DOHH2 (cell line): ENCODE measurements around the gene SLC2A4RG.

Experiments used
- CTCF ChIP-seq: fragments of 200-600 bp; sonication (generic); IDR thresholded peaks from one replicate; pipeline ENCODE4 v1.5.1; 2014; ENCODE audit warnings: antibody characterized with exemption, mild to moderate bottlenecking, low read depth, low read length; ENCODE audit not compliant: poor library complexity, severe bottlenecking
- EZH2phosphoT487 ChIP-seq: fragments of 200-600 bp; sonication (generic); IDR thresholded peaks from 2 replicates; pipeline ENCODE4 v1.6.1; 2017; ENCODE audit warnings: borderline replicate concordance, mild to moderate bottlenecking, antibody characterized with exemption, low read length, moderate library complexity, mixed read lengths

- TF ChIP-seq CTCF (no peak), EZH2phosphoT487 (no peak)
Measured at GRCh38 chr20:63781181-63781580, 41.6 kb downstream of the SLC2A4RG start.
